ENCODE data around the gene SP140.

DNA sequence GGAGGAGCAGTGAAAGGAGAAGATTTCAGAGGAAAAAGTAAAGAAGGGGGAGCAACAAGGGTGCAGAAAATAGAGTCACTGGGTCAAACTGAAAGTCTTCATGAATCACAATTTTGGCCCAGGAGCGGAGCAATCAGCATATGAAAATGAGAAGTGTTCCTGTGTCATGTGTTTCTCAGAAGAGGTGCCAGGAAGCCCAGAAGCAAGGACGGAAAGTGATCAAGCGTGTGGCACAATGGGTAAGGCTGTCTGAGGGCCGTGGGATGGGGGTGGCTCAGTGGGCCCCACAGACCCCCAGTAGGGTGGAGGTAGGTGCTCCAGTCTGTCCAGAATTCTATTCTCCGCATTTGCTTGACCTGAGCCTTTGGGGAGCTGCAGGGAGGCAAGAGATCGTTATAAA is 44.2 kb downstream of the SP140 start:
- TF ChIP-seq, protein P1, sequence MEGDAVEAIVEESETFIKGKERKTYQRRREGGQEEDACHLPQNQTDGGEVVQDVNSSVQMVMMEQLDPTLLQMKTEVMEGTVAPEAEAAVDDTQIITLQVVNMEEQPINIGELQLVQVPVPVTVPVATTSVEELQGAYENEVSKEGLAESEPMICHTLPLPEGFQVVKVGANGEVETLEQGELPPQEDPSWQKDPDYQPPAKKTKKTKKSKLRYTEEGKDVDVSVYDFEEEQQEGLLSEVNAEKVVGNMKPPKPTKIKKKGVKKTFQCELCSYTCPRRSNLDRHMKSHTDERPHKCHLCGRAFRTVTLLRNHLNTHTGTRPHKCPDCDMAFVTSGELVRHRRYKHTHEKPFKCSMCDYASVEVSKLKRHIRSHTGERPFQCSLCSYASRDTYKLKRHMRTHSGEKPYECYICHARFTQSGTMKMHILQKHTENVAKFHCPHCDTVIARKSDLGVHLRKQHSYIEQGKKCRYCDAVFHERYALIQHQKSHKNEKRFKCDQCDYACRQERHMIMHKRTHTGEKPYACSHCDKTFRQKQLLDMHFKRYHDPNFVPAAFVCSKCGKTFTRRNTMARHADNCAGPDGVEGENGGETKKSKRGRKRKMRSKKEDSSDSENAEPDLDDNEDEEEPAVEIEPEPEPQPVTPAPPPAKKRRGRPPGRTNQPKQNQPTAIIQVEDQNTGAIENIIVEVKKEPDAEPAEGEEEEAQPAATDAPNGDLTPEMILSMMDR (IDR thresholded peaks at IDR 0.05) = no peak
- TF ChIP-seq POLR2AphosphoS5 (IDR thresholded peaks at IDR 0.05) (no peak), EP300 (IDR thresholded peaks at IDR 0.05) (no peak)

Measured in sigmoid colon (tissue), 4 donors.